NCI-H146 (cell line): ENCODE results near the gene VWA1.
"Not testable (repeated sequence)": the region's sequence is repeated elsewhere in the genome, so short reads cannot be mapped to it uniquely, and the experiment has no call there.

Experiments used
- DNase-seq: peaks from one replicate; lab custom pipeline; 2025; lab: John Stamatoyannopoulos, UW

Gene VWA1

GRCh38 chr1:1455934-1456333 is 20.4 kb downstream of the VWA1 start:
- DNase-seq: not testable (repeated sequence)

GRCh38 chr1:1456683-1457255 is 21.3 kb downstream of the VWA1 start:
- not testable (repeated sequence) for DNase-seq

GRCh38 chr1:1459156-1459555 is 23.7 kb downstream of the VWA1 start:
- DNase-seq: not testable (repeated sequence)

GRCh38 chr1:1459711-1460110 is 24.2 kb downstream of the VWA1 start:
- DNase-seq: not testable (repeated sequence)

GRCh38 chr1:1460540-1461130 is 25.1 kb downstream of the VWA1 start:
- no peak for DNase-seq

GRCh38 chr1:1461721-1462317 is 26.3 kb downstream of the VWA1 start:
- no peak for DNase-seq

GRCh38 chr1:1462318-1462966 is 27.0 kb downstream of the VWA1 start:
- peak; percentile 33 for DNase-seq

GRCh38 chr1:1463312-1463711 is 27.8 kb downstream of the VWA1 start:
- DNase-seq: no peak

- not testable (repeated sequence) for DNase-seq
Measured at GRCh38 chr1:1468196-1468985, 32.9 kb downstream of the VWA1 start.

GRCh38 chr1:1470626-1471388 is 35.3 kb downstream of the VWA1 start:
- DNase-seq: no peak

GRCh38 chr1:1471389-1472052 is 36.0 kb downstream of the VWA1 start, which contains the start of gene ATAD3B:
Gene ATAD3B (plus strand): TSS chr1:1471765. CDS start chr1:1471885, 120 bp downstream.
- DNase-seq: peak; percentile 87

- DNase-seq: not testable (repeated sequence)
Measured at GRCh38 chr1:1472053-1472876, 36.8 kb downstream of the VWA1 start.

GRCh38 chr1:1476011-1476410 is 40.5 kb downstream of the VWA1 start:
- DNase-seq: not testable (repeated sequence)

GRCh38 chr1:1477206-1477605 is 41.7 kb downstream of the VWA1 start:
- DNase-seq: no peak

- no peak for DNase-seq
Measured at GRCh38 chr1:1479547-1480487, 44.3 kb downstream of the VWA1 start.

GRCh38 chr1:1480488-1480867 is 45.0 kb downstream of the VWA1 start:
- not testable (repeated sequence) for DNase-seq

GRCh38 chr1:1481811-1482210 is 46.3 kb downstream of the VWA1 start:
- not testable (repeated sequence) for DNase-seq

- no peak for DNase-seq
Measured at GRCh38 chr1:1482856-1483255, 47.4 kb downstream of the VWA1 start.

GRCh38 chr1:1483714-1484113 is 48.2 kb downstream of the VWA1 start:
- DNase-seq: no peak
